ENCODE measurements around the gene AQP9.

DNA sequence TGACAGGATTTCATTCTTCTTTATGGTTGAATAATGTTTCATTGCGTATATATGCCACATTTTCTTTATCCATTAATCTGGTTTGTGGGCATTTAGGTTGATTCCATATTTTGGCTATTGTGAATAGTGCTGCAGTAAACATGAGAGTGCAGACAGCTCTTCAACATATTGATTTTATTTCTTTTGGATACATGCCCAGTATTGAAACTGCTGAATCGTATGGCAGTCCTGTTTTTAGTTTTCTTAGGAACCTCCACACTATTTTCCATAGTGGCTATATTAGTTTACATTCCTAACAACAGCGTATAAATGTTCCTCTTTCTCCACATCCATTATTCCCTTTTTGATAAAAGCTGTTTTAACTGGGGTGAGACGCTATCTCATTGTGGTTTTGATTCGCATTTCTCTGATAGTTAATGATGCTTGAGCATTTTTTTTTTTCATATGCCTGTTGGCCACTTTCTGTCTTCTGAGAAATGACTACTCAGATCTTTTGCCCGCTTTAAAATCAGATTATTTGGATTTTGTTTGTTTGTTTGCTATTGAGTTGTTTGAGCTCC, 21.7 kb downstream of the AQP9 start:
- TF ChIP-seq, protein P1, sequence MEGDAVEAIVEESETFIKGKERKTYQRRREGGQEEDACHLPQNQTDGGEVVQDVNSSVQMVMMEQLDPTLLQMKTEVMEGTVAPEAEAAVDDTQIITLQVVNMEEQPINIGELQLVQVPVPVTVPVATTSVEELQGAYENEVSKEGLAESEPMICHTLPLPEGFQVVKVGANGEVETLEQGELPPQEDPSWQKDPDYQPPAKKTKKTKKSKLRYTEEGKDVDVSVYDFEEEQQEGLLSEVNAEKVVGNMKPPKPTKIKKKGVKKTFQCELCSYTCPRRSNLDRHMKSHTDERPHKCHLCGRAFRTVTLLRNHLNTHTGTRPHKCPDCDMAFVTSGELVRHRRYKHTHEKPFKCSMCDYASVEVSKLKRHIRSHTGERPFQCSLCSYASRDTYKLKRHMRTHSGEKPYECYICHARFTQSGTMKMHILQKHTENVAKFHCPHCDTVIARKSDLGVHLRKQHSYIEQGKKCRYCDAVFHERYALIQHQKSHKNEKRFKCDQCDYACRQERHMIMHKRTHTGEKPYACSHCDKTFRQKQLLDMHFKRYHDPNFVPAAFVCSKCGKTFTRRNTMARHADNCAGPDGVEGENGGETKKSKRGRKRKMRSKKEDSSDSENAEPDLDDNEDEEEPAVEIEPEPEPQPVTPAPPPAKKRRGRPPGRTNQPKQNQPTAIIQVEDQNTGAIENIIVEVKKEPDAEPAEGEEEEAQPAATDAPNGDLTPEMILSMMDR (IDR thresholded peaks at IDR 0.05; ENCODE audit: control extremely low read depth in 1 of 3, insufficient read depth in 1 of 3, low read depth in 1 of 3, low read length in 3 of 3), result no peak
- TF ChIP-seq TCF12 (IDR thresholded peaks at IDR 0.05; ENCODE audit: low read depth, low read length) (no peak), KDM5A (IDR thresholded peaks at IDR 0.05; ENCODE audit: low read length) (no peak), CREB1 (IDR thresholded peaks at IDR 0.05) (no peak), RBBP5 (IDR thresholded peaks at IDR 0.05; ENCODE audit: borderline replicate concordance, low read depth, low read length) (no peak), TBP (IDR thresholded peaks at IDR 0.05; ENCODE audit: low read depth, low read length) (no peak), GABPA (IDR thresholded peaks at IDR 0.05; ENCODE audit: borderline replicate concordance, insufficient read depth, low read length) (no peak), EZH2 (IDR thresholded peaks at IDR 0.05; ENCODE audit: low read depth, low read length, severe bottlenecking) (no peak)
- TF ChIP-seq, protein P2, sequence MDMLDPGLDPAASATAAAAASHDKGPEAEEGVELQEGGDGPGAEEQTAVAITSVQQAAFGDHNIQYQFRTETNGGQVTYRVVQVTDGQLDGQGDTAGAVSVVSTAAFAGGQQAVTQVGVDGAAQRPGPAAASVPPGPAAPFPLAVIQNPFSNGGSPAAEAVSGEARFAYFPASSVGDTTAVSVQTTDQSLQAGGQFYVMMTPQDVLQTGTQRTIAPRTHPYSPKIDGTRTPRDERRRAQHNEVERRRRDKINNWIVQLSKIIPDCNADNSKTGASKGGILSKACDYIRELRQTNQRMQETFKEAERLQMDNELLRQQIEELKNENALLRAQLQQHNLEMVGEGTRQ (IDR thresholded peaks at IDR 0.05; ENCODE audit: low read length), result no peak
